Bronchial epithelial cell (primary cell): ENCODE measurements around the gene SDF2. TPM values are rescaled to one million over a fixed set of nuclear protein-coding genes. Genes with fewer than 3 reads are reported as not detected.

Experiments
- DNase-seq: peaks from one replicate; pipeline ENCODE4 v3.0.0-alpha.2; 2010; ENCODE audit warnings: low read depth
- FAIRE-seq: peaks from 2 replicates; lab custom pipeline; 2011; peaks lifted over from hg19 to GRCh38; lab: Jason Lieb, UNC
- H3K27me3 ChIP-seq: 2 replicates; pipeline ENCODE4 v1.5.1; 2011; ENCODE audit warnings: low read length; ENCODE audit not compliant: control insufficient read depth, insufficient read depth
- H3K36me3 ChIP-seq: 2 replicates; pipeline ENCODE4 v1.5.1; 2011; ENCODE audit warnings: low read length; ENCODE audit not compliant: control insufficient read depth, insufficient read depth
- H3K4me3 ChIP-seq: 2 replicates; pipeline ENCODE4 v1.5.1; 2011; ENCODE audit warnings: mild to moderate bottlenecking, low read depth, low read length, control low read depth
- total RNA-seq: library from RNA; depleted of rRNA; stranded (reverse); fragments of >200 nt; gene quantifications from 2 replicates; pipeline ENCODE4 v1.2.1, GENCODE V29; 2014
- TF ChIP-seq, protein P1 (sequence below): IDR thresholded peaks from 2 replicates; pipeline ENCODE4 v1.5.1; 2011; ENCODE audit warnings: mild to moderate bottlenecking, moderate library complexity, low read length, control low read depth, inconsistent platforms; ENCODE audit not compliant: insufficient read depth, severe bottlenecking

Gene SDF2
- total RNA-seq, 1 donor from 2014 or later = 50.8 TPM

GRCh38 chr17:28702026-28702751 lies 40.5 kb upstream of the SDF2 start:
- FAIRE-seq (no peak), DNase-seq (no peak)

GRCh38 chr17:28700830-28701492 lies 39.3 kb upstream of the SDF2 start:
- TF ChIP-seq, protein P1, sequence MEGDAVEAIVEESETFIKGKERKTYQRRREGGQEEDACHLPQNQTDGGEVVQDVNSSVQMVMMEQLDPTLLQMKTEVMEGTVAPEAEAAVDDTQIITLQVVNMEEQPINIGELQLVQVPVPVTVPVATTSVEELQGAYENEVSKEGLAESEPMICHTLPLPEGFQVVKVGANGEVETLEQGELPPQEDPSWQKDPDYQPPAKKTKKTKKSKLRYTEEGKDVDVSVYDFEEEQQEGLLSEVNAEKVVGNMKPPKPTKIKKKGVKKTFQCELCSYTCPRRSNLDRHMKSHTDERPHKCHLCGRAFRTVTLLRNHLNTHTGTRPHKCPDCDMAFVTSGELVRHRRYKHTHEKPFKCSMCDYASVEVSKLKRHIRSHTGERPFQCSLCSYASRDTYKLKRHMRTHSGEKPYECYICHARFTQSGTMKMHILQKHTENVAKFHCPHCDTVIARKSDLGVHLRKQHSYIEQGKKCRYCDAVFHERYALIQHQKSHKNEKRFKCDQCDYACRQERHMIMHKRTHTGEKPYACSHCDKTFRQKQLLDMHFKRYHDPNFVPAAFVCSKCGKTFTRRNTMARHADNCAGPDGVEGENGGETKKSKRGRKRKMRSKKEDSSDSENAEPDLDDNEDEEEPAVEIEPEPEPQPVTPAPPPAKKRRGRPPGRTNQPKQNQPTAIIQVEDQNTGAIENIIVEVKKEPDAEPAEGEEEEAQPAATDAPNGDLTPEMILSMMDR = no peak
- DNase-seq (no peak), FAIRE-seq (peak; percentile 13)
- Histone ChIP-seq H3K36me3 (peaks cover 50% of the 10 kb centered on the region), H3K27me3 (no peaks in the 10 kb centered on the region), H3K4me3 (no peak overlapping the region)

More at GRCh38 chr17:28702026-28702751, 40.5 kb upstream of the SDF2 start:
- H3K36me3 ChIP-seq = peaks cover 44% of the 10 kb centered on the region
- TF ChIP-seq, protein P1 = no peak
- no peaks in the 10 kb centered on the region for H3K27me3 ChIP-seq
- H3K4me3 ChIP-seq = no peak overlapping the region

GRCh38 chr17:28700278-28700677 lies 38.6 kb upstream of the SDF2 start:
- FAIRE-seq (no peak), DNase-seq (no peak)
- Histone ChIP-seq H3K27me3 (no peaks in the 10 kb centered on the region), H3K4me3 (no peak overlapping the region), H3K36me3 (peaks cover 53% of the 10 kb centered on the region)
- TF ChIP-seq, protein P1 = no peak

DNA sequence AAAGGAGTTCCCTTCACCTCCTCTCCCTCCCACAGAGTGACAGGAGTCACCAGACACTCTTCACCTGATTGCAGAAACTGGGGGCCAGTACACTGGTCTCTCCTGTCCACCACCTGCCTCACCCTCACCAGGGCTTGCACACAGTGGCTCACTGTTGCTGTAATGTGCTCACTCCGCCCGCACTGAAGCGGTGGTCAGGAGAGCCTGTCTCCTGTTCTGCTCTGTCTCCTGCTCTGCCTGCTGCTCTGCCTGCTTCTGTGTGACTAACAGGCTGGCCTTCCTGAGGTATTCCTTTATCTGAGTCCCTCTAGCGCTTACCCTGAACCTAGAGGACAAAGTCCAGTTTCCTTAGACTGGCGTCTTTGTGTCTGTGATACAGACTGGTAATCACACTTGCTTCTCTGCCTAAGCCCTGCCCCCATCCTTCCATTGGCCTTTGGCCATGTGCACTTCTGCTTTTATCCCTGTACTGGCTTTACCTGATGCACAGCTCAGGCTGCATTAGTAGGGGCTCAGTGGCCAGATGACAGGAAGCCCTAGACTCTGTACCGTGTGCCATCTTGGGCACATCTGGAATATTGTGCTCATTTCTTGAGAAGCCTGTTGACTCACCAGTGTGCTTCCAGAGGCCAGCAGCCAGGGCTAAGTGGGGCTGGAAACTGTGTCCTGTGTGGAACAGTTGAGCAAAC lies 36.7 kb upstream of the SDF2 start:
- peaks cover 54% of the 10 kb centered on the region for H3K36me3 ChIP-seq
- DNase-seq = no peak
- no peak for FAIRE-seq
- TF ChIP-seq, protein P1 = no peak
- no peak overlapping the region for H3K4me3 ChIP-seq
- no peaks in the 10 kb centered on the region for H3K27me3 ChIP-seq

- Histone ChIP-seq H3K4me3 (no peak overlapping the region), H3K27me3 (no peaks in the 10 kb centered on the region), H3K36me3 (peaks cover 41% of the 10 kb centered on the region)
- DNase-seq (no peak), FAIRE-seq (no peak)
- TF ChIP-seq, protein P1 = no peak
Measured at GRCh38 chr17:28693869-28694268, 32.2 kb upstream of the SDF2 start.
